ENCODE data around the gene TGFBR3L. TPM values are rescaled to one million over a fixed set of nuclear protein-coding genes. Genes with fewer than 3 reads are reported as not detected.
A peak's percentile ranks its signal among the peaks of the same experiment; 100 is the strongest.

Gene TGFBR3L
- total and polyA plus RNA-seq, 4 experiments from 2014 or later = 0.93 to 1.00 TPM; not detected in 2

DNA sequence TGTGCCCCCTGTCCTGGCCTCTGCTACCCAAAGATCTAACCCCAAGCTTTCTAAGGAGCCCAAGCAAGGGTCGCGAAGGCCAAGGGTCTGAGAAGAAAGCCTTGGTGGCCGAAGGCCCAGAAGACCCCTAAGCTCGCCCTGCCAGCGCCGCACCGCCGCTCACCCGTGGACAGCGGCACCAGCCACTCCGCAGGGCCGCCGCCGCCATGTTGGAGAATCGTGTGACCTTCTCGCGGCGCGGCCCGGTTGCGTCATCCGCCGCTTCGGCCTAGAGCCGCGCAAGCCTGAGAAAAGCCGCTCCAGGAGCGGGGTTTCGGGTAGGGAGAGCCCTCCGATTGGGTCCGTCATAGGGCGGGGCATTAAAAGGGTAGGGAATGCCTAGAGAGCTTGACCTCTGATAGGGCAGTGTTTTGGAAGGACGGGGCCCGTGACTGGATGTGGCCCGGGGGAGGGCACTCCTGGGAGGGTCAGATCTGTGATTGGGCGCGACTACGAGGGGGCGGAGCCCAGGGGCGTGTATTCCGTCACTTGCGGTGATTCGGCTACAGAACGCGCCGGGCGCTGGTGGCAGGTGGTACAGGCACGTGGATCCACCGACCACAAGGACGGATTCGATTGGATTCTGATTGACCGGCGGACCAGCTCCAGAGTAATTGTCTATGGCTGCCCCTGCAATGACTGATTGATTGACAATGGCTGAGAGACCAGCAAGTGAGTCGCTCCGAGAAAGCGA, 29.0 kb downstream of the TGFBR3L start, which contains the start of gene TIMM44:
Gene TIMM44 (minus strand): TSS at position 223 of the 733 bp plus-strand sequence. CDS start 15 bp downstream, at position 208.
- H3K27ac Mint-ChIP-seq = peak within 1 kb of the TSS; percentile 88 to 98 (median 97)
- peak within 1 kb of the TSS; percentile 58 to 71 for H3K4me3 ChIP-seq (ENCODE audit: low read length in 2 of 2)
- H3K27me3 ChIP-seq (ENCODE audit: insufficient read depth, low read length) = no peaks in the 10 kb centered on the region
- H3K9me3 ChIP-seq (ENCODE audit: control insufficient read depth in 1 of 2, low read length in 2 of 2) = no peaks in the 10 kb centered on the region
- peaks cover 16% of the 10 kb centered on the region for H3K4me1 ChIP-seq (ENCODE audit: insufficient read depth, low read length)
- peaks cover 9% of the 10 kb centered on the region for H3K36me3 ChIP-seq (ENCODE audit: insufficient read depth, low read length)
- no peaks in the 10 kb centered on the region for H3K9me3 Mint-ChIP-seq
- ChIA-PET CTCF (ENCODE audit: partially characterized antibody) (interaction anchor here (0.6 to 6.5 kb wide), 23 partner anchors 8 to 470 kb away, joined by 3 to 66 read pairs (median 5); partner anchors contain the start of genes MAP2K7, MARCHF2 and SNAPC2), POLR2A (ENCODE audit: partially characterized antibody) (interaction anchor here (0.7 to 3.4 kb wide), 25 partner anchors 8 to 1519 kb away, joined by 3 to 53 read pairs (median 5); partner anchors contain the start of genes ARHGEF18, CERS4, CTXN1 and ELAVL1)
- peaks cover 6 to 13% of the 10 kb centered on the region in 2 donors for H3K36me3 Mint-ChIP-seq
- H3K4me3 Mint-ChIP-seq = peak within 1 kb of the TSS; percentile 86 to 94 (median 92)
- H3K27me3 Mint-ChIP-seq = no peaks in the 10 kb centered on the region
- intact Hi-C loops (cut with micrococcal nuclease) = loop anchor here (1.0 to 10.0 kb wide), 8 partner anchors 14 to 310 kb away; partner anchors contain the start of genes CERS4, MAP2K7 and SNAPC2
- H3K4me1 Mint-ChIP-seq = peaks cover 11 to 45% (median 28%) of the 10 kb centered on the region in 4 donors
- H3K27ac ChIP-seq (ENCODE audit: low read depth, low read length) = peak within 1 kb of the TSS; percentile 92
- peak; percentile 98 to 100 (median 99) for DNase-seq

DNA sequence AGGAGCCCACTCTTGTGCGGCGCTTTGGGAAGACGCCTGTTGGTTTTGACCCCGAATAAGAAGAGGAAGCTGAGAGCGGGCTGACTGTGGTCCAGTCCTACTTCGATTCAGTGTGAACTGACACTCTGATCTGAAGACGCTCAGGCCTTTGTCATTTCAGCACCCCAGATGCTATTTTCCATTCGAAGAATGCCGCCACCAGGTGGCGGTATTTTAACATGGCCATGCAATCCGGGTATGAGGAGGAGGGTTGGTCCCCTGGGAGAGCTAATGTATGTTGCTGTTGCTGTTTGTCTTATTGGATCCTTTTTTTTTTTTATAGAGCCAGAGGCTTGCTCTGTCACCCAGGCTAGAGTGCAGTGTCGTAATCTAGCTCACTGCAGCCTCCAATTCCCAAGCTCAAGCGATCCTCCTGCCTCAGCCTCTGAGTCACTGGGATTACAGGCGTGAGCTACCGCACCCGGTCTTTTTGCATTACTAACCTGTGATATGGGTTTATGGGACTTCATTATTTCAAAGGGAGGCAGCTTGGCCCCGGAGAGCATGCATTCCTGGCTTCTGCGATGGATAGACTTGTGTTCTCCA, 29.6 kb downstream of the TGFBR3L start:
- Histone ChIP-seq H3K36me3 (ENCODE audit: insufficient read depth, low read length) (peaks cover 9% of the 10 kb centered on the region), H3K27me3 (ENCODE audit: insufficient read depth, low read length) (no peaks in the 10 kb centered on the region), H3K4me1 (ENCODE audit: insufficient read depth, low read length) (peaks cover 16% of the 10 kb centered on the region), H3K27ac (ENCODE audit: low read depth, low read length) (peak overlapping the region; percentile 92), H3K9me3 (ENCODE audit: control insufficient read depth in 1 of 2, low read length in 2 of 2) (no peaks in the 10 kb centered on the region), H3K4me3 (ENCODE audit: low read length in 2 of 2) (peak overlapping the region; percentile 19 to 71)
- no peaks in the 10 kb centered on the region for H3K27me3 Mint-ChIP-seq
- intact Hi-C loops (cut with micrococcal nuclease) = loop anchor here (1.0 to 10.0 kb wide), 3 partner anchors 58 to 309 kb away; no protein-coding TSS in a partner anchor
- H3K9me3 Mint-ChIP-seq = no peaks in the 10 kb centered on the region
- ChIA-PET POLR2A (ENCODE audit: partially characterized antibody) (interaction anchor here (1.0 to 3.4 kb wide), 24 partner anchors 8 to 1520 kb away, joined by 3 to 53 read pairs (median 6); partner anchors contain the start of genes ARHGEF18, CERS4, CTXN1 and ELAVL1), CTCF (ENCODE audit: partially characterized antibody) (interaction anchor here (0.6 to 6.5 kb wide), 25 partner anchors 8 to 469 kb away, joined by 3 to 66 read pairs (median 5); partner anchors contain the start of genes MAP2K7, MARCHF2 and SNAPC2)
- H3K36me3 Mint-ChIP-seq = peaks cover 6 to 9% of the 10 kb centered on the region in 2 donors
- H3K27ac Mint-ChIP-seq = peak overlapping the region; percentile 88 to 98 (median 97)
- DNase-seq = peak; percentile 81 to 88 (median 82)
- peaks cover 8 to 41% (median 24%) of the 10 kb centered on the region in 4 donors for H3K4me1 Mint-ChIP-seq
- peak overlapping the region; percentile 86 to 94 (median 92) for H3K4me3 Mint-ChIP-seq

DNA sequence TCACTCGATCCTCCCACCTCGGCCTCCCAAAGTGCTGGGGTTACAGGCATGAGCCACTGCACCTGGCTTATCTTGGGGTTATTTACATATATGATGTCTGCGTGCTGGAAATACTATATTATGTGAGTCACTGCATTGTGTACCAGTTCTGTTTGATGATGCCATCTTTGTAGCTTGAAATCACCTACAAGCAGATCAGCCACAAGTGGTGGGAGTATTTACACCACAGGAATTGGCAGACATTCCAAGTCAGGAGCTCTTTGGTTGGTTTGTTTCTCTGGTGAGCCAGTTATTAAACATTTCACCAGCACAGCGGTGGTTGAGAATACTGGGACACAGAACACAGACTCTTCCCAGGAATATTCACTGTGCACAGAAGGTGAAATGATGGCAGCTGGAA, 33.3 kb downstream of the TGFBR3L start:
- no peak overlapping the region for H3K4me3 Mint-ChIP-seq
- H3K4me1 Mint-ChIP-seq = peaks cover 0 to 18% (median 8%) of the 10 kb centered on the region in 4 donors
- no peak for DNase-seq
- intact Hi-C loops (cut with micrococcal nuclease) = loop anchor here (10.0 kb wide), 1 partner anchor 207 kb away; no protein-coding TSS in a partner anchor
- POLR2A ChIA-PET (ENCODE audit: partially characterized antibody) = no interaction called here
- no peaks in the 10 kb centered on the region for H3K36me3 ChIP-seq (ENCODE audit: insufficient read depth, low read length)
- H3K27me3 ChIP-seq (ENCODE audit: insufficient read depth, low read length) = no peaks in the 10 kb centered on the region
- H3K4me1 ChIP-seq (ENCODE audit: insufficient read depth, low read length) = peaks cover 2% of the 10 kb centered on the region
- no peak overlapping the region for H3K27ac ChIP-seq (ENCODE audit: low read depth, low read length)
- H3K27me3 Mint-ChIP-seq = no peaks in the 10 kb centered on the region
- no peaks in the 10 kb centered on the region for H3K9me3 Mint-ChIP-seq
- no peaks in the 10 kb centered on the region for H3K9me3 ChIP-seq (ENCODE audit: control insufficient read depth in 1 of 2, low read length in 2 of 2)
- CTCF ChIA-PET (ENCODE audit: partially characterized antibody) = interaction anchor here (1.2 kb wide), 1 partner anchor 54 kb away, joined by 5 read pairs; no protein-coding TSS in a partner anchor
- no peak overlapping the region for H3K4me3 ChIP-seq (ENCODE audit: low read length in 2 of 2)
- peaks cover 0 to 3% of the 10 kb centered on the region in 2 donors for H3K36me3 Mint-ChIP-seq
- H3K27ac Mint-ChIP-seq = no peak overlapping the region

DNA sequence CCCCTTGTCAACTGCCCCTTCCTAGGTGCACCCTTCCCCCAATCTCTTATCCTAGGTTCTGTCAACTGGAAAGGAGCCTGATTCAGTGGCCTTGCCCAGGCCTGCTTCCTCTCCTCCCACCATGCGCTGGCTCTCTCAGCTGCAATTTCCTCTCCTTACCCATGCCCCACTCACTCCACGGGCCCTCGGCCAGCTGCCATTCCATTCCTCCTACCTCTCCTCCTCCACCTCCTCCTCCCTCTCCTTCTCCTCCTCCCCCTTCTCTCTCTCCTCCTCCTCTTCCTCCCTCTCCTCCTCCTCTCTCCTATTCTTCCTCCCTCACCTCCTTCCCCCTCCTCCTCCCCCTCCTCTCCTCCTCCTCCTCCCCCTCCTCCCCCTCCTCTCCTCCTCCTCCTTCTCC, 38.4 kb downstream of the TGFBR3L start:
- Mint-ChIP-seq H3K4me3 (no peak overlapping the region), H3K36me3 (peaks cover 0 to 3% of the 10 kb centered on the region in 2 donors), H3K4me1 (peaks cover 0 to 4% (median 0%) of the 10 kb centered on the region in 4 donors), H3K27ac (peak overlapping the region in 1 of 7 donors; percentile 48), H3K9me3 (no peaks in the 10 kb centered on the region), H3K27me3 (no peaks in the 10 kb centered on the region)
- intact Hi-C loops (cut with micrococcal nuclease) = no loop called here
- no peaks in the 10 kb centered on the region for H3K27me3 ChIP-seq (ENCODE audit: insufficient read depth, low read length)
- ChIA-PET CTCF (ENCODE audit: partially characterized antibody) (interaction anchor here (2.3 kb wide), 1 partner anchor 9 kb away, joined by 9 read pairs; the partner anchor contains the start of gene TIMM44), POLR2A (ENCODE audit: partially characterized antibody) (interaction anchor here (2.3 kb wide), 1 partner anchor 9 kb away, joined by 8 read pairs; the partner anchor contains the start of gene TIMM44)
- no peaks in the 10 kb centered on the region for H3K4me1 ChIP-seq (ENCODE audit: insufficient read depth, low read length)
- H3K36me3 ChIP-seq (ENCODE audit: insufficient read depth, low read length) = no peaks in the 10 kb centered on the region
- H3K27ac ChIP-seq (ENCODE audit: low read depth, low read length) = no peak overlapping the region
- no peak for DNase-seq
- H3K9me3 ChIP-seq (ENCODE audit: control insufficient read depth in 1 of 2, low read length in 2 of 2) = no peaks in the 10 kb centered on the region
- H3K4me3 ChIP-seq (ENCODE audit: low read length in 2 of 2) = no peak overlapping the region

DNA sequence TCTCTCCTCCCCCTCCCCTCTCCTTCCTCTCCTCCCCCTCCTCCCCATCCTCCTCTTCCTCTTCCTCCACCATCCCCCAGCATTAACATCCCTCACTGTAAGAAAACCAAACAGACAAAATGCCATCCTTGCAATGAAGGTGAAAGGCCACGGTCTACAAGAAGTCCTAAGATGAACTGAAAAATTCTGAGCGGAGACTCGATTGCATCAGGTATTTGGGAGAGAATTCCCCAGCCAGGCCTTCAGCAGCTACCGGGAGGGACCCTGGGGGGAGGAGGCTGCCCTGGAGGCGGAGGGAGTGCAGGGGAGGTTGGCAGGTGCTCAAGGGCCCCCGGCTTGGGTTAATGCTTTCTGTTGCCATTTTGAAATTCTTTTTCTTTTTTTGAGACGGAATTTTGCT, 38.9 kb downstream of the TGFBR3L start:
- H3K4me1 ChIP-seq (ENCODE audit: insufficient read depth, low read length) = no peaks in the 10 kb centered on the region
- Mint-ChIP-seq H3K27me3 (no peaks in the 10 kb centered on the region), H3K27ac (no peak overlapping the region), H3K4me3 (no peak overlapping the region), H3K4me1 (peaks cover 0 to 4% (median 0%) of the 10 kb centered on the region in 4 donors), H3K36me3 (peaks cover 0 to 3% of the 10 kb centered on the region in 2 donors), H3K9me3 (no peaks in the 10 kb centered on the region)
- ChIA-PET POLR2A (ENCODE audit: partially characterized antibody) (interaction anchor here (2.3 kb wide), 1 partner anchor 10 kb away, joined by 8 read pairs; the partner anchor contains the start of gene TIMM44), CTCF (ENCODE audit: partially characterized antibody) (interaction anchor here (1.0 to 2.3 kb wide), 2 partner anchors 10 to 49 kb away, joined by 3 to 9 read pairs; partner anchors contain the start of gene TIMM44)
- intact Hi-C loops (cut with micrococcal nuclease) = no loop called here
- H3K27ac ChIP-seq (ENCODE audit: low read depth, low read length) = no peak overlapping the region
- no peak for DNase-seq
- no peak overlapping the region for H3K4me3 ChIP-seq (ENCODE audit: low read length in 2 of 2)
- H3K36me3 ChIP-seq (ENCODE audit: insufficient read depth, low read length) = no peaks in the 10 kb centered on the region
- H3K9me3 ChIP-seq (ENCODE audit: control insufficient read depth in 1 of 2, low read length in 2 of 2) = no peaks in the 10 kb centered on the region
- H3K27me3 ChIP-seq (ENCODE audit: insufficient read depth, low read length) = no peaks in the 10 kb centered on the region

DNA sequence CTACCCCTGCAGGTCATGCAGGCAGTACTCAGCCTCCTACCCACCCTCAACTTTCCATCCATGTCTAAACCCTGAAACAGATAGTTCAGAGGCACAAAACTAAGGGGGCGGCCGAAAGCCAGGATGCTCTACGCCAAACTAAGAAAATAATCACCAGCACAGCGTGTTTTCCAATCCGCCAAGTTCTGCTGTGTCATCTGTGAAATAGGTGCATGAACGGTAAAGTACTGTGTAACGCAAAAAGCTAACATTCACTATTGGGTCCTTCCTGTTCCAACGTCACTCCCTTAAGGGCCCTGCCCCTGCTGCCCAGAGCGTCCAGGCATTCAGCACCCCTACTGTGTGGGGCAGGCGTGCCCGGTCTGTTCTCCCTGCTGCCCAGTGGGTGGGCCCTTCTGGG, 41.1 kb downstream of the TGFBR3L start:
- intact Hi-C loops (cut with micrococcal nuclease) = no loop called here
- no peak for DNase-seq
- Histone ChIP-seq H3K36me3 (ENCODE audit: insufficient read depth, low read length) (no peaks in the 10 kb centered on the region), H3K27me3 (ENCODE audit: insufficient read depth, low read length) (no peaks in the 10 kb centered on the region), H3K4me3 (ENCODE audit: low read length in 2 of 2) (no peak overlapping the region), H3K4me1 (ENCODE audit: insufficient read depth, low read length) (no peaks in the 10 kb centered on the region), H3K9me3 (ENCODE audit: control insufficient read depth in 1 of 2, low read length in 2 of 2) (no peaks in the 10 kb centered on the region), H3K27ac (ENCODE audit: low read depth, low read length) (no peak overlapping the region)
- Mint-ChIP-seq H3K4me3 (no peak overlapping the region), H3K27ac (no peak overlapping the region), H3K36me3 (peaks cover 0 to 7% of the 10 kb centered on the region in 2 donors), H3K27me3 (no peaks in the 10 kb centered on the region), H3K4me1 (peaks cover 0 to 4% (median 0%) of the 10 kb centered on the region in 4 donors), H3K9me3 (no peaks in the 10 kb centered on the region)
- CTCF ChIA-PET (ENCODE audit: partially characterized antibody) = no interaction called here
- POLR2A ChIA-PET (ENCODE audit: partially characterized antibody) = no interaction called here

All from CD4-positive, alpha-beta memory T cell (primary cell).